GM10266 (cell line): Measurements from ENCODE around the gene OLA1.

Source experiments
- DNase-seq: peaks from one replicate; pipeline ENCODE4 v3.0.0; 2012; ENCODE audit errors: extremely low spot score
- TF ChIP-seq, protein P1 (sequence below): IDR thresholded peaks from 2 replicates; pipeline ENCODE4 v1.5.1; 2012; ENCODE audit warnings: mild to moderate bottlenecking, low read depth; ENCODE audit not compliant: control insufficient read depth, insufficient read depth; ENCODE audit errors: missing control alignments

Gene OLA1

DNA sequence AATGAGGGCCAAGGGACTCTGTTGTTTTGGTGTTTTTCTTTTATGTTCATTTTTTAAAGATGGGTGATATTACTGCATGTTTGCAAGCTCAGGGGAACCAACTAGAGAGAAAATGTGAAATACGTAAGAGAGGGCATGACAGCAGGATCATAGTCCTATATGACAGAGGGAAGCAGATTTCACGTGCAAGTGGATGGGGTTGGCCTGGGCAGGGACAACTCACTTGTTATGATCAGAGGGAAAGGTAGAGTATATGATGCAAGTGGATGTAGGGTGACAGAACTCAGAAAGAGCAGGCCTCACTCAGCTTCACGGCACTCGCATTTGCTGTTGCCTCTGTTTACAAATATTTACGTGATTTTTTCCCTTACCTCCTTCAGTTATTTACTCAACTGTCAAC, 67.0 kb downstream of the OLA1 start:
- TF ChIP-seq, protein P1, sequence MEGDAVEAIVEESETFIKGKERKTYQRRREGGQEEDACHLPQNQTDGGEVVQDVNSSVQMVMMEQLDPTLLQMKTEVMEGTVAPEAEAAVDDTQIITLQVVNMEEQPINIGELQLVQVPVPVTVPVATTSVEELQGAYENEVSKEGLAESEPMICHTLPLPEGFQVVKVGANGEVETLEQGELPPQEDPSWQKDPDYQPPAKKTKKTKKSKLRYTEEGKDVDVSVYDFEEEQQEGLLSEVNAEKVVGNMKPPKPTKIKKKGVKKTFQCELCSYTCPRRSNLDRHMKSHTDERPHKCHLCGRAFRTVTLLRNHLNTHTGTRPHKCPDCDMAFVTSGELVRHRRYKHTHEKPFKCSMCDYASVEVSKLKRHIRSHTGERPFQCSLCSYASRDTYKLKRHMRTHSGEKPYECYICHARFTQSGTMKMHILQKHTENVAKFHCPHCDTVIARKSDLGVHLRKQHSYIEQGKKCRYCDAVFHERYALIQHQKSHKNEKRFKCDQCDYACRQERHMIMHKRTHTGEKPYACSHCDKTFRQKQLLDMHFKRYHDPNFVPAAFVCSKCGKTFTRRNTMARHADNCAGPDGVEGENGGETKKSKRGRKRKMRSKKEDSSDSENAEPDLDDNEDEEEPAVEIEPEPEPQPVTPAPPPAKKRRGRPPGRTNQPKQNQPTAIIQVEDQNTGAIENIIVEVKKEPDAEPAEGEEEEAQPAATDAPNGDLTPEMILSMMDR, result no peak
- no peak for DNase-seq

GRCh38 chr2:174180726-174181236, 67.6 kb downstream of the OLA1 start:
- TF ChIP-seq, protein P1, result no peak
- DNase-seq, result no peak

- no peak for DNase-seq
- TF ChIP-seq, protein P1, result no peak
These were observed 68.1 kb downstream of the OLA1 start for GRCh38 chr2:174180165-174180724.

GRCh38 chr2:174177316-174177890, 70.9 kb downstream of the OLA1 start:
- no peak for DNase-seq
- TF ChIP-seq, protein P1, result no peak

GRCh38 chr2:174176898-174177297, 71.4 kb downstream of the OLA1 start:
- TF ChIP-seq, protein P1, result no peak
- no peak for DNase-seq

GRCh38 chr2:174174741-174175140, 73.6 kb downstream of the OLA1 start:
- TF ChIP-seq, protein P1, result no peak
- DNase-seq, result no peak

DNA sequence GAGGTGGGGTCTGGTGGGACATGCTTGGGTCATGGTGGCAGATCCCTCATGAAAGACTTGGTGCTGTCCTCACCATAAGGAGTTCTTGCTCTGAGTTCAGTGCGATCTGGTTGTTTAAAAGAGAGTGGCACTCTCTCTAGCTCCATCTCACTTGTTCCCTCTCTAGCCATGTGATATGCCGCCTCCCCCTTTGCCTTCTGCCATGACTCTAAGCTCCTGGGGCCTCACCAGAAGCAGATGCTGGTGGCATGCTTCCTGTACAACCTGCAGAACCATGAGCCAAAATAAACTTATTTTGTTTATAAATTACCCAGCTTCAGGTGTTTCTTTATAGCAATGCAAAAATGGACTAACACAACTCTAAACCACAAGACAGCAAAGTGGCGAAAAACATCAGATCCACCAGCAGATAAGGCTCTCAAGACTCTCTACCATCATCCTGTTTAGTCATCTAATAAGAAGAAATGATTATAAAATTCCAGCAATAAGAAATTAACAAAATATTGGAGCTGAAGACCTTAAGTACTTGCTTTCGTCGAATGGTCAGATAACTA, 75.5 kb downstream of the OLA1 start:
- TF ChIP-seq, protein P1, result no peak
- DNase-seq, result no peak
